Measurements from ENCODE around the gene PNCK.
"Not testable (repeated sequence)": the region's sequence is repeated elsewhere in the genome, so short reads cannot be mapped to it uniquely, and the experiment has no call there.

DNA sequence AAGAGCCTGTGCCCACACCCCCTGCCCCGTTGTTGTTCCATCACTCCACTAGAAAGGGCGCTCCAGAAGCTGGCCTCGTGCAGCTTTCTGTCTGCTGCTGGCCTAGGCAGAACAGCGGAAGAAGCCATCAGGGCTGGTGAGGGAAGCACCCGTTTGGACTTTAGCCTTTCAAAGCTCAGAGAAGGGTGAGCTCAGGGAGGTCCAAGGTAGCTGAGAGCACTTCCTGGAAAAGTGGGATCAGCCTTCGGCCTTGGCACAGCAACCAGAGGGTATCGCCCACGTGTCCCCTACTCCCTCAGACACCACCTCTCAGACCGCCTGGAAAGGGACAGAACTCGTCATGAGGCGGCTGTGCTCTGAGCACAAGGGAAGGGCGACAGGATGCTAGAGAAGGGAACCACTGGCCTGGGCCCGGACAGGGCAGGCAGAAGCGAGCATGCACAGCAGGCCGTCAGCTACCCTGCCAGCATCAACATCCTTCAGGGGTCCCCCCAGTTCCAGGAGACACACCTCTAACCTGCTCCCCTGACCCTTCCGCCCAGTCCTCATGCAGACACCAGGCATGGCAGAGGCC is 25.7 kb upstream of the PNCK start:
- not testable (repeated sequence) for TF ChIP-seq EZH2 (IDR thresholded peaks at IDR 0.05; ENCODE audit: borderline replicate concordance, control insufficient read depth, low read depth, low read length); EGR1 (IDR thresholded peaks at IDR 0.05; ENCODE audit: borderline replicate concordance in 1 of 2, low read depth in 2 of 2, low read length in 2 of 2); NR2C2 (IDR thresholded peaks at IDR 0.05; ENCODE audit: borderline replicate concordance, control insufficient read depth, insufficient read length, low read depth); GABPA (IDR thresholded peaks at IDR 0.05; ENCODE audit: low read depth); CEBPB (IDR thresholded peaks at IDR 0.05; ENCODE audit: borderline replicate concordance in 1 of 2, low read depth in 2 of 2, low read length in 2 of 2)
- TF ChIP-seq, protein P1, sequence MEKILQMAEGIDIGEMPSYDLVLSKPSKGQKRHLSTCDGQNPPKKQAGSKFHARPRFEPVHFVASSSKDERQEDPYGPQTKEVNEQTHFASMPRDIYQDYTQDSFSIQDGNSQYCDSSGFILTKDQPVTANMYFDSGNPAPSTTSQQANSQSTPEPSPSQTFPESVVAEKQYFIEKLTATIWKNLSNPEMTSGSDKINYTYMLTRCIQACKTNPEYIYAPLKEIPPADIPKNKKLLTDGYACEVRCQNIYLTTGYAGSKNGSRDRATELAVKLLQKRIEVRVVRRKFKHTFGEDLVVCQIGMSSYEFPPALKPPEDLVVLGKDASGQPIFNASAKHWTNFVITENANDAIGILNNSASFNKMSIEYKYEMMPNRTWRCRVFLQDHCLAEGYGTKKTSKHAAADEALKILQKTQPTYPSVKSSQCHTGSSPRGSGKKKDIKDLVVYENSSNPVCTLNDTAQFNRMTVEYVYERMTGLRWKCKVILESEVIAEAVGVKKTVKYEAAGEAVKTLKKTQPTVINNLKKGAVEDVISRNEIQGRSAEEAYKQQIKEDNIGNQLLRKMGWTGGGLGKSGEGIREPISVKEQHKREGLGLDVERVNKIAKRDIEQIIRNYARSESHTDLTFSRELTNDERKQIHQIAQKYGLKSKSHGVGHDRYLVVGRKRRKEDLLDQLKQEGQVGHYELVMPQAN (conservative IDR thresholded peaks at IDR 0.05) = not testable (repeated sequence)
